ENCODE measurements around the gene PIR. TPM values are rescaled to one million over a fixed set of nuclear protein-coding genes. Genes with fewer than 3 reads are reported as not detected.

Gene PIR
- total and polyA plus RNA-seq, 5 donors from 2014 or later = 0.14 TPM; not detected in 4

GRCh38 chrX:15399962-15400391 lies 93.2 kb downstream of the PIR start:
- Mint-ChIP-seq H3K4me3 (no peak overlapping the region), H3K27ac (no peak overlapping the region), H3K36me3 (no peaks in the 10 kb centered on the region), H3K4me1 (peaks cover 0 to 2% (median 0%) of the 10 kb centered on the region in 4 donors), H3K9me3 (no peaks in the 10 kb centered on the region), H3K27me3 (no peaks in the 10 kb centered on the region)
- Histone ChIP-seq H3K27me3 (ENCODE audit: control insufficient read depth, insufficient read depth, low read length) (no peaks in the 10 kb centered on the region), H3K27ac (ENCODE audit: insufficient read depth, low read length, poor library complexity, severe bottlenecking) (no peak overlapping the region), H3K36me3 (ENCODE audit: control insufficient read depth, insufficient read depth, low read length) (no peaks in the 10 kb centered on the region), H3K9me3 (ENCODE audit: control insufficient read depth in 2 of 2, low read length in 2 of 2) (no peaks in the 10 kb centered on the region), H3K4me3 (ENCODE audit: low read depth, low read length) (no peak overlapping the region), H3K4me1 (ENCODE audit: control insufficient read depth, insufficient read depth, low read length, poor library complexity, severe bottlenecking) (no peaks in the 10 kb centered on the region)
- ATAC-seq (ENCODE audit: low read depth in 2 of 2) (no peak), DNase-seq (no peak)

GRCh38 chrX:15398874-15399273 lies 94.3 kb downstream of the PIR start:
- Mint-ChIP-seq H3K27ac (no peak overlapping the region), H3K36me3 (no peaks in the 10 kb centered on the region), H3K4me1 (no peaks in the 10 kb centered on the region), H3K4me3 (no peak overlapping the region), H3K9me3 (no peaks in the 10 kb centered on the region), H3K27me3 (no peaks in the 10 kb centered on the region)
- no peak overlapping the region for H3K27ac ChIP-seq (ENCODE audit: insufficient read depth, low read length, poor library complexity, severe bottlenecking)
- H3K4me1 ChIP-seq (ENCODE audit: control insufficient read depth, insufficient read depth, low read length, poor library complexity, severe bottlenecking) = no peaks in the 10 kb centered on the region
- H3K9me3 ChIP-seq (ENCODE audit: control insufficient read depth in 2 of 2, low read length in 2 of 2) = no peaks in the 10 kb centered on the region
- no peak overlapping the region for H3K4me3 ChIP-seq (ENCODE audit: low read depth, low read length)
- DNase-seq (no peak), ATAC-seq (ENCODE audit: low read depth in 2 of 2) (no peak)
- no peaks in the 10 kb centered on the region for H3K36me3 ChIP-seq (ENCODE audit: control insufficient read depth, insufficient read depth, low read length)
- H3K27me3 ChIP-seq (ENCODE audit: control insufficient read depth, insufficient read depth, low read length) = peaks cover 3% of the 10 kb centered on the region

GRCh38 chrX:15395789-15396188 lies 97.3 kb downstream of the PIR start:
- Mint-ChIP-seq H3K27ac (no peak overlapping the region), H3K36me3 (no peaks in the 10 kb centered on the region), H3K27me3 (no peaks in the 10 kb centered on the region), H3K4me3 (no peak overlapping the region), H3K9me3 (no peaks in the 10 kb centered on the region), H3K4me1 (no peaks in the 10 kb centered on the region)
- Histone ChIP-seq H3K27me3 (ENCODE audit: control insufficient read depth, insufficient read depth, low read length) (peaks cover 3% of the 10 kb centered on the region), H3K4me3 (ENCODE audit: low read depth, low read length) (no peak overlapping the region), H3K4me1 (ENCODE audit: control insufficient read depth, insufficient read depth, low read length, poor library complexity, severe bottlenecking) (no peaks in the 10 kb centered on the region), H3K27ac (ENCODE audit: insufficient read depth, low read length, poor library complexity, severe bottlenecking) (no peak overlapping the region), H3K9me3 (ENCODE audit: control insufficient read depth in 2 of 2, low read length in 2 of 2) (no peaks in the 10 kb centered on the region), H3K36me3 (ENCODE audit: control insufficient read depth, insufficient read depth, low read length) (no peaks in the 10 kb centered on the region)
- DNase-seq = no peak
- no peak for ATAC-seq (ENCODE audit: low read depth in 2 of 2)

GRCh38 chrX:15391850-15392249 lies 101.3 kb downstream of the PIR start:
- no peaks in the 10 kb centered on the region for H3K9me3 ChIP-seq (ENCODE audit: control insufficient read depth in 2 of 2, low read length in 2 of 2)
- no peaks in the 10 kb centered on the region for H3K4me1 ChIP-seq (ENCODE audit: control insufficient read depth, insufficient read depth, low read length, poor library complexity, severe bottlenecking)
- peaks cover 3% of the 10 kb centered on the region for H3K27me3 ChIP-seq (ENCODE audit: control insufficient read depth, insufficient read depth, low read length)
- no peaks in the 10 kb centered on the region for H3K36me3 ChIP-seq (ENCODE audit: control insufficient read depth, insufficient read depth, low read length)
- Mint-ChIP-seq H3K27me3 (no peaks in the 10 kb centered on the region), H3K4me1 (no peaks in the 10 kb centered on the region), H3K9me3 (no peaks in the 10 kb centered on the region), H3K27ac (no peak overlapping the region), H3K4me3 (no peak overlapping the region), H3K36me3 (no peaks in the 10 kb centered on the region)
- no peak overlapping the region for H3K27ac ChIP-seq (ENCODE audit: insufficient read depth, low read length, poor library complexity, severe bottlenecking)
- ATAC-seq (ENCODE audit: low read depth in 2 of 2) = no peak
- no peak for DNase-seq
- H3K4me3 ChIP-seq (ENCODE audit: low read depth, low read length) = no peak overlapping the region

- no peak for ATAC-seq (ENCODE audit: low read depth in 2 of 2)
- no peaks in the 10 kb centered on the region for H3K4me1 Mint-ChIP-seq
- H3K4me3 ChIP-seq (ENCODE audit: low read depth, low read length) = no peak within 1 kb of the TSS
Observed at GRCh38 chrX:15384304-15384703, 108.8 kb downstream of the PIR start, which contains the start of gene VEGFD. Gene VEGFD, minus strand, starts transcription at chrX:15384413. Its CDS starts 467 bp downstream, at chrX:15383946.

GRCh38 chrX:15382813-15383212 lies 110.3 kb downstream of the PIR start:
- Histone ChIP-seq H3K27me3 (ENCODE audit: control insufficient read depth, insufficient read depth, low read length) (no peaks in the 10 kb centered on the region), H3K36me3 (ENCODE audit: control insufficient read depth, insufficient read depth, low read length) (no peaks in the 10 kb centered on the region), H3K4me3 (ENCODE audit: low read depth, low read length) (no peak overlapping the region), H3K9me3 (ENCODE audit: control insufficient read depth in 2 of 2, low read length in 2 of 2) (no peaks in the 10 kb centered on the region), H3K27ac (ENCODE audit: insufficient read depth, low read length, poor library complexity, severe bottlenecking) (no peak overlapping the region), H3K4me1 (ENCODE audit: control insufficient read depth, insufficient read depth, low read length, poor library complexity, severe bottlenecking) (no peaks in the 10 kb centered on the region)
- no peak overlapping the region for H3K4me3 Mint-ChIP-seq
- H3K36me3 Mint-ChIP-seq = no peaks in the 10 kb centered on the region
- no peaks in the 10 kb centered on the region for H3K27me3 Mint-ChIP-seq
- DNase-seq (no peak), ATAC-seq (ENCODE audit: low read depth in 2 of 2) (no peak)
- H3K4me1 Mint-ChIP-seq = no peaks in the 10 kb centered on the region
- peaks cover 0 to 3% (median 0%) of the 10 kb centered on the region in 7 donors for H3K9me3 Mint-ChIP-seq
- no peak overlapping the region for H3K27ac Mint-ChIP-seq

More at GRCh38 chrX:15384304-15384703, 108.8 kb downstream of the PIR start, which contains the start of gene VEGFD:
- DNase-seq = no peak
- H3K27me3 ChIP-seq (ENCODE audit: control insufficient read depth, insufficient read depth, low read length) = no peaks in the 10 kb centered on the region
- H3K4me3 Mint-ChIP-seq = no peak within 1 kb of the TSS
- H3K9me3 Mint-ChIP-seq = peaks cover 0 to 2% (median 0%) of the 10 kb centered on the region in 7 donors
- H3K27me3 Mint-ChIP-seq = no peaks in the 10 kb centered on the region
- no peaks in the 10 kb centered on the region for H3K36me3 ChIP-seq (ENCODE audit: control insufficient read depth, insufficient read depth, low read length)
- no peak within 1 kb of the TSS for H3K27ac ChIP-seq (ENCODE audit: insufficient read depth, low read length, poor library complexity, severe bottlenecking)
- H3K36me3 Mint-ChIP-seq = no peaks in the 10 kb centered on the region
- no peaks in the 10 kb centered on the region for H3K4me1 ChIP-seq (ENCODE audit: control insufficient read depth, insufficient read depth, low read length, poor library complexity, severe bottlenecking)
- no peak within 1 kb of the TSS for H3K27ac Mint-ChIP-seq
- H3K9me3 ChIP-seq (ENCODE audit: control insufficient read depth in 2 of 2, low read length in 2 of 2) = no peaks in the 10 kb centered on the region

GRCh38 chrX:15376956-15377355 lies 116.2 kb downstream of the PIR start:
- Histone ChIP-seq H3K27ac (ENCODE audit: insufficient read depth, low read length, poor library complexity, severe bottlenecking) (no peak overlapping the region), H3K4me1 (ENCODE audit: control insufficient read depth, insufficient read depth, low read length, poor library complexity, severe bottlenecking) (no peaks in the 10 kb centered on the region), H3K9me3 (ENCODE audit: control insufficient read depth in 2 of 2, low read length in 2 of 2) (no peaks in the 10 kb centered on the region), H3K4me3 (ENCODE audit: low read depth, low read length) (no peak overlapping the region), H3K27me3 (ENCODE audit: control insufficient read depth, insufficient read depth, low read length) (no peaks in the 10 kb centered on the region), H3K36me3 (ENCODE audit: control insufficient read depth, insufficient read depth, low read length) (no peaks in the 10 kb centered on the region)
- ATAC-seq (ENCODE audit: low read depth in 2 of 2) (no peak), DNase-seq (no peak)
- peaks cover 0 to 3% (median 2%) of the 10 kb centered on the region in 7 donors for H3K9me3 Mint-ChIP-seq
- H3K27ac Mint-ChIP-seq = no peak overlapping the region
- H3K4me1 Mint-ChIP-seq = no peaks in the 10 kb centered on the region
- no peak overlapping the region for H3K4me3 Mint-ChIP-seq
- no peaks in the 10 kb centered on the region for H3K36me3 Mint-ChIP-seq
- H3K27me3 Mint-ChIP-seq = no peaks in the 10 kb centered on the region

GRCh38 chrX:15373976-15374375 lies 119.2 kb downstream of the PIR start:
- Histone ChIP-seq H3K27ac (ENCODE audit: insufficient read depth, low read length, poor library complexity, severe bottlenecking) (no peak overlapping the region), H3K27me3 (ENCODE audit: control insufficient read depth, insufficient read depth, low read length) (no peaks in the 10 kb centered on the region), H3K9me3 (ENCODE audit: control insufficient read depth in 2 of 2, low read length in 2 of 2) (no peaks in the 10 kb centered on the region), H3K36me3 (ENCODE audit: control insufficient read depth, insufficient read depth, low read length) (no peaks in the 10 kb centered on the region), H3K4me1 (ENCODE audit: control insufficient read depth, insufficient read depth, low read length, poor library complexity, severe bottlenecking) (no peaks in the 10 kb centered on the region), H3K4me3 (ENCODE audit: low read depth, low read length) (no peak overlapping the region)
- no peak overlapping the region for H3K4me3 Mint-ChIP-seq
- no peak for ATAC-seq (ENCODE audit: low read depth in 2 of 2)
- no peak overlapping the region for H3K27ac Mint-ChIP-seq
- H3K4me1 Mint-ChIP-seq = no peaks in the 10 kb centered on the region
- no peaks in the 10 kb centered on the region for H3K36me3 Mint-ChIP-seq
- H3K9me3 Mint-ChIP-seq = peaks cover 0 to 2% (median 0%) of the 10 kb centered on the region in 7 donors
- DNase-seq = no peak
- peaks cover 4% of the 10 kb centered on the region for H3K27me3 Mint-ChIP-seq
